ENCODE data around the gene TRMT10C.

DNA sequence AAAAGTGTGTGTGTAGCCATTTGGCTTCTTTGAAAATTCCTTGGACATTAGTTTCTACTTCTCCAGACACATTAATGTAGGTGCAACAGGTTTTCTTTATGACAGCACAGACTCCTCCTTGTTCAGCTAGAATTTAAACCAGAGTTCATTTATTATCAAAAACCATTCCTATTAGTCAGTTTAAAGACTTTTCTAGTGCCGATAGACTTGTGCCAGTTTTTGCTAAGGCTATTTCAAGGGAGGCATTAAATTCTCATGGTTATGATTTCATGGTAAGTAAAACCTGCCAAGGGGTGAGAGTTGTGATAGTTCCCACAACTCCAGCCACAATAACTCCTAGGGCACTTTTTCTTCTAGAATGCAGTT lies 28.1 kb upstream of the TRMT10C start:
- no peak for TF ChIP-seq RFX7 (CRISPR knock-in tag; IDR thresholded peaks at IDR 0.05)
- TF ChIP-seq CAMTA2 (CRISPR knock-in tag; conservative IDR thresholded peaks at IDR 0.05): no peak
- TF ChIP-seq ZNF124 (CRISPR knock-in tag; IDR thresholded peaks at IDR 0.05): no peak
- TF ChIP-seq E2F1 (CRISPR knock-in tag; IDR thresholded peaks at IDR 0.05): no peak
- no peak for TF ChIP-seq TOE1 (IDR thresholded peaks at IDR 0.05; ENCODE audit: borderline replicate concordance)
- no peak for TF ChIP-seq TOE1 (CRISPR knock-in tag; IDR thresholded peaks at IDR 0.05; ENCODE audit: borderline replicate concordance, low read depth)
- TF ChIP-seq C11orf30 (IDR thresholded peaks at IDR 0.05; ENCODE audit: low read depth): no peak
- TF ChIP-seq, protein P1, sequence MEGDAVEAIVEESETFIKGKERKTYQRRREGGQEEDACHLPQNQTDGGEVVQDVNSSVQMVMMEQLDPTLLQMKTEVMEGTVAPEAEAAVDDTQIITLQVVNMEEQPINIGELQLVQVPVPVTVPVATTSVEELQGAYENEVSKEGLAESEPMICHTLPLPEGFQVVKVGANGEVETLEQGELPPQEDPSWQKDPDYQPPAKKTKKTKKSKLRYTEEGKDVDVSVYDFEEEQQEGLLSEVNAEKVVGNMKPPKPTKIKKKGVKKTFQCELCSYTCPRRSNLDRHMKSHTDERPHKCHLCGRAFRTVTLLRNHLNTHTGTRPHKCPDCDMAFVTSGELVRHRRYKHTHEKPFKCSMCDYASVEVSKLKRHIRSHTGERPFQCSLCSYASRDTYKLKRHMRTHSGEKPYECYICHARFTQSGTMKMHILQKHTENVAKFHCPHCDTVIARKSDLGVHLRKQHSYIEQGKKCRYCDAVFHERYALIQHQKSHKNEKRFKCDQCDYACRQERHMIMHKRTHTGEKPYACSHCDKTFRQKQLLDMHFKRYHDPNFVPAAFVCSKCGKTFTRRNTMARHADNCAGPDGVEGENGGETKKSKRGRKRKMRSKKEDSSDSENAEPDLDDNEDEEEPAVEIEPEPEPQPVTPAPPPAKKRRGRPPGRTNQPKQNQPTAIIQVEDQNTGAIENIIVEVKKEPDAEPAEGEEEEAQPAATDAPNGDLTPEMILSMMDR (IDR thresholded peaks at IDR 0.05 in 2 of 3, conservative IDR thresholded peaks at IDR 0.05 in 1 of 3; ENCODE audit: insufficient read depth in 2 of 3, low read depth in 1 of 3, low read length in 3 of 3): no peak
- TF ChIP-seq, protein P2, sequence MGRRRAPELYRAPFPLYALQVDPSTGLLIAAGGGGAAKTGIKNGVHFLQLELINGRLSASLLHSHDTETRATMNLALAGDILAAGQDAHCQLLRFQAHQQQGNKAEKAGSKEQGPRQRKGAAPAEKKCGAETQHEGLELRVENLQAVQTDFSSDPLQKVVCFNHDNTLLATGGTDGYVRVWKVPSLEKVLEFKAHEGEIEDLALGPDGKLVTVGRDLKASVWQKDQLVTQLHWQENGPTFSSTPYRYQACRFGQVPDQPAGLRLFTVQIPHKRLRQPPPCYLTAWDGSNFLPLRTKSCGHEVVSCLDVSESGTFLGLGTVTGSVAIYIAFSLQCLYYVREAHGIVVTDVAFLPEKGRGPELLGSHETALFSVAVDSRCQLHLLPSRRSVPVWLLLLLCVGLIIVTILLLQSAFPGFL (CRISPR knock-in tag; IDR thresholded peaks at IDR 0.05): no peak
- TF ChIP-seq, protein P3, sequence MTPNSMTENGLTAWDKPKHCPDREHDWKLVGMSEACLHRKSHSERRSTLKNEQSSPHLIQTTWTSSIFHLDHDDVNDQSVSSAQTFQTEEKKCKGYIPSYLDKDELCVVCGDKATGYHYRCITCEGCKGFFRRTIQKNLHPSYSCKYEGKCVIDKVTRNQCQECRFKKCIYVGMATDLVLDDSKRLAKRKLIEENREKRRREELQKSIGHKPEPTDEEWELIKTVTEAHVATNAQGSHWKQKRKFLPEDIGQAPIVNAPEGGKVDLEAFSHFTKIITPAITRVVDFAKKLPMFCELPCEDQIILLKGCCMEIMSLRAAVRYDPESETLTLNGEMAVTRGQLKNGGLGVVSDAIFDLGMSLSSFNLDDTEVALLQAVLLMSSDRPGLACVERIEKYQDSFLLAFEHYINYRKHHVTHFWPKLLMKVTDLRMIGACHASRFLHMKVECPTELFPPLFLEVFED (CRISPR knock-in tag; conservative IDR thresholded peaks at IDR 0.05): no peak
- TF ChIP-seq ZNF274 (IDR thresholded peaks at IDR 0.05; ENCODE audit: borderline replicate concordance, low read depth, low read length): no peak
- no peak for TF ChIP-seq MTF1 (CRISPR knock-in tag; IDR thresholded peaks at IDR 0.05; ENCODE audit: borderline replicate concordance)
